Colonic mucosa (tissue), 4 donors: Measurements from ENCODE around the gene TPK1. TPM values are rescaled to one million over a fixed set of nuclear protein-coding genes. Genes with fewer than 3 reads are reported as not detected.

Experiments used
- DNase-seq: peaks from one replicate; pipeline ENCODE4 v3.0.0-alpha.2; 2020
- H3K27ac ChIP-seq: fragments of 200-600 bp; one replicate; pipeline ENCODE4 v1.8.0; 2021
- H3K27me3 ChIP-seq: fragments of 200-600 bp; one replicate; pipeline ENCODE4 v1.8.0; 2021
- H3K36me3 ChIP-seq: fragments of 200-600 bp; one replicate; pipeline ENCODE4 v1.8.0; 2021
- H3K4me1 ChIP-seq: fragments of 200-600 bp; one replicate; pipeline ENCODE4 v1.8.0; 2021; ENCODE audit warnings: mild to moderate bottlenecking
- H3K4me3 ChIP-seq: fragments of 200-600 bp; one replicate; pipeline ENCODE4 v1.8.0; 2021
- H3K9ac ChIP-seq, 2 donors: one replicate each; pipeline ENCODE4 v1.7.0; 2013; ENCODE audit warnings: control low read depth in 2 of 2, low read depth in 2 of 2, low read length in 2 of 2
- H3K9me3 ChIP-seq: fragments of 200-600 bp; one replicate; pipeline ENCODE4 v1.8.0; 2021
- CTCF ChIP-seq: fragments of 200-600 bp; IDR thresholded peaks from one replicate; pipeline ENCODE4 v1.8.0; 2022; ENCODE audit warnings: antibody characterized with exemption, mild to moderate bottlenecking
- intact Hi-C: fragments of 100-400 bp; cut with DNase I; formaldehyde crosslinking; loops from one replicate; pipeline ENCODE4 v1.14.1; 2022
- total RNA-seq, 2 donors: library from RNA; stranded (reverse); fragmentation: NEBNext Ultra II Directional in 1 of 2; extraction: Animal tissue kit (Norgen Biotek cat#: 25700) in 1 of 2; gene quantifications; one replicate each; pipeline ENCODE4 v1.2.1, GENCODE V29; 2021
- donor health status: healthy.
- donor health status: DM: no; HTN: no; CAD: no.
- donor health status: DM: no; HTN: no; CAD: no.

TPK1 gene
- total RNA-seq, 2 donors from 2014 or later: 8.0 to 18.8 TPM

GRCh38 chr7:144477348-144477747 is 358.5 kb downstream of the TPK1 start:
- Histone ChIP-seq H3K4me3 (no peak overlapping the region), H3K9me3 (no peaks in the 10 kb centered on the region), H3K27me3 (no peaks in the 10 kb centered on the region), H3K27ac (no peak overlapping the region), H3K36me3 (no peaks in the 10 kb centered on the region), H3K9ac (no peak overlapping the region), H3K4me1 (no peaks in the 10 kb centered on the region)
- intact Hi-C loops: no loop called here
- no peak for DNase-seq
- no peak for TF ChIP-seq CTCF

GRCh38 chr7:144474800-144475615 is 360.8 kb downstream of the TPK1 start:
- DNase-seq: no peak
- no peaks in the 10 kb centered on the region for H3K9me3 ChIP-seq
- no peak overlapping the region for H3K9ac ChIP-seq
- H3K4me3 ChIP-seq: no peak overlapping the region
- no peaks in the 10 kb centered on the region for H3K27me3 ChIP-seq
- TF ChIP-seq CTCF: no peak
- H3K36me3 ChIP-seq: no peaks in the 10 kb centered on the region
- no peaks in the 10 kb centered on the region for H3K4me1 ChIP-seq
- intact Hi-C loops: no loop called here
- H3K27ac ChIP-seq: no peak overlapping the region

DNA sequence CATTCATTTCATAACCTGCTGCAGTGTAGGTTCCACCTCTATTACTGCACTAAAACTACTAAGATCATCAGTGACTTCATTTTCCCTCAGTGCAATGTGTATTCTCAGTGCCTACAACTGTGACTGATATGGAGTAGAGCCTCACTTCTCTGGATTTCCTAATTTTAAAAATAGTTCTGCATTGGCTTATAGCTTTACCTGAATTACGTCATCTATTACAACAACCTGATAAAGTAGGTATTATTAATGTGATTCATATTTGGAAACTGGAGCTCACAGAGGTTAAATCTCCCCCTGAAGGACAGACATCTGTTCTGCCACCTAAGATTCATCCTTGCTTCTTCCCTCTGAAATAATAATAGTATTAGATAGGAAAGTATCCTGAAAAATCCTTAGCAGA is 361.5 kb downstream of the TPK1 start:
- H3K4me1 ChIP-seq: no peaks in the 10 kb centered on the region
- H3K27me3 ChIP-seq: no peaks in the 10 kb centered on the region
- no peak for TF ChIP-seq CTCF
- intact Hi-C loops: no loop called here
- H3K9me3 ChIP-seq: no peaks in the 10 kb centered on the region
- no peaks in the 10 kb centered on the region for H3K36me3 ChIP-seq
- DNase-seq: no peak
- H3K4me3 ChIP-seq: no peak overlapping the region
- H3K27ac ChIP-seq: no peak overlapping the region
- H3K9ac ChIP-seq: no peak overlapping the region

DNA sequence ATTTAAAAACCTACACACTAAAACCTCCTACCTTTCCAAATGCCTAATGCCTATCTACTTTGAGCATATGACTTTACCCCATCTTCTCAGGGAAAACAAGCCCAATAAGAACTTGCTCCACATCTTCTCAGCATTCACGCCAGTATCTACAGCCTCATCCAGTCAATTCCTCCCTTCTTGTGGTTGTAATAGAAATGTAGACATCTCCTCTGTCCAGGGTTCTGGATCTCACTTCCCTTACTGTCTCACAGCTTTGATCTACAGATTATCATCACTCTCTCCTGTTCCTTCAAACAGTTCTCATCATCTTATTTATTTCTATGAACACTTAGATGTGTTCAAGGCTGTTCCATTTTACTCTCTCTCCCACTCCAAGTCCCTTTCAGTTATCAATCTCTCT is 361.9 kb downstream of the TPK1 start:
- Histone ChIP-seq H3K4me3 (no peak overlapping the region), H3K36me3 (no peaks in the 10 kb centered on the region), H3K27ac (no peak overlapping the region), H3K4me1 (no peaks in the 10 kb centered on the region), H3K9ac (no peak overlapping the region), H3K27me3 (no peaks in the 10 kb centered on the region), H3K9me3 (no peaks in the 10 kb centered on the region)
- DNase-seq: no peak
- intact Hi-C loops: no loop called here
- TF ChIP-seq CTCF: no peak

- no peaks in the 10 kb centered on the region for H3K36me3 ChIP-seq
- no peaks in the 10 kb centered on the region for H3K27me3 ChIP-seq
- DNase-seq: no peak
- intact Hi-C loops: no loop called here
- H3K4me3 ChIP-seq: no peak overlapping the region
- H3K27ac ChIP-seq: no peak overlapping the region
- no peak overlapping the region for H3K9ac ChIP-seq
- no peaks in the 10 kb centered on the region for H3K4me1 ChIP-seq
- no peak for TF ChIP-seq CTCF
- no peaks in the 10 kb centered on the region for H3K9me3 ChIP-seq
Observed at GRCh38 chr7:144470078-144470477, 365.8 kb downstream of the TPK1 start.
